ENCODE data around the gene NDFIP1. TPM values are rescaled to one million over a fixed set of nuclear protein-coding genes. Genes with fewer than 3 reads are reported as not detected.

Gene NDFIP1
- total and polyA plus RNA-seq, 2 donors (not counting 1 experiment from before 2014, with no cell fraction given): 55.8 to 67.4 TPM

GRCh38 chr5:142159354-142159753 lies 50.8 kb downstream of the NDFIP1 start:
- TF ChIP-seq CTCF (conservative IDR thresholded peaks at IDR 0.05 in 1 of 2, IDR thresholded peaks at IDR 0.05 in 1 of 2; ENCODE audit: low read depth in 1 of 2, low read length in 2 of 2) (no peak), EZH2 (IDR thresholded peaks at IDR 0.05; ENCODE audit: low read length, missing control alignments) (no peak)
- DNase-seq (ENCODE audit: low read depth in 2 of 2): no peak

GRCh38 chr5:142164315-142164714 lies 55.7 kb downstream of the NDFIP1 start:
- H3K4me3 ChIP-seq (replicated peaks in 1 of 4; ENCODE audit: control extremely low read depth in 1 of 4, insufficient read depth in 1 of 4, low read depth in 3 of 4, low read length in 4 of 4): no peak overlapping the region
- no peaks in the 10 kb centered on the region for H4K20me1 ChIP-seq (ENCODE audit: control insufficient read depth, extremely low read depth, insufficient read depth, low read length)
- no peaks in the 10 kb centered on the region for H3K79me2 ChIP-seq (ENCODE audit: control insufficient read depth, insufficient read depth, low read length)
- no peak for TF ChIP-seq CTCF (conservative IDR thresholded peaks at IDR 0.05 in 1 of 2, IDR thresholded peaks at IDR 0.05 in 1 of 2; ENCODE audit: low read depth in 1 of 2, low read length in 2 of 2)
- no peak for TF ChIP-seq EZH2 (IDR thresholded peaks at IDR 0.05; ENCODE audit: low read length, missing control alignments)
- no peaks in the 10 kb centered on the region for H3K27me3 ChIP-seq (ENCODE audit: control insufficient read depth, insufficient read depth, low read length)
- H3K36me3 ChIP-seq (ENCODE audit: control insufficient read depth, insufficient read depth, low read length): no peaks in the 10 kb centered on the region
- no peak for DNase-seq (ENCODE audit: low read depth in 2 of 2)
- H3K9me3 ChIP-seq (ENCODE audit: control insufficient read depth, insufficient read depth, low read depth, low read length): no peaks in the 10 kb centered on the region
- H3K4me1 ChIP-seq (ENCODE audit: control insufficient read depth, extremely low read depth, insufficient read depth, low read length): no peaks in the 10 kb centered on the region
- no peak overlapping the region for H3K27ac ChIP-seq (ENCODE audit: insufficient read depth, low read length)
- H3K9ac ChIP-seq (ENCODE audit: insufficient read depth, low read length): no peak overlapping the region
- H3K4me2 ChIP-seq (ENCODE audit: extremely low read depth, insufficient read depth, low read length): no peak overlapping the region
- H2AFZ ChIP-seq (ENCODE audit: low read length): no peak overlapping the region

More at GRCh38 chr5:142159354-142159753, 50.8 kb downstream of the NDFIP1 start:
- no peak overlapping the region for H3K4me2 ChIP-seq (ENCODE audit: extremely low read depth, insufficient read depth, low read length)
- H3K27ac ChIP-seq (ENCODE audit: insufficient read depth, low read length): no peak overlapping the region
- H2AFZ ChIP-seq (ENCODE audit: low read length): no peak overlapping the region
- no peaks in the 10 kb centered on the region for H3K27me3 ChIP-seq (ENCODE audit: control insufficient read depth, insufficient read depth, low read length)
- H3K9me3 ChIP-seq (ENCODE audit: control insufficient read depth, insufficient read depth, low read depth, low read length): no peaks in the 10 kb centered on the region
- H3K9ac ChIP-seq (ENCODE audit: insufficient read depth, low read length): no peak overlapping the region
- no peaks in the 10 kb centered on the region for H3K4me1 ChIP-seq (ENCODE audit: control insufficient read depth, extremely low read depth, insufficient read depth, low read length)
- no peaks in the 10 kb centered on the region for H3K79me2 ChIP-seq (ENCODE audit: control insufficient read depth, insufficient read depth, low read length)
- no peak overlapping the region for H3K4me3 ChIP-seq (replicated peaks in 1 of 4; ENCODE audit: control extremely low read depth in 1 of 4, insufficient read depth in 1 of 4, low read depth in 3 of 4, low read length in 4 of 4)
- H3K36me3 ChIP-seq (ENCODE audit: control insufficient read depth, insufficient read depth, low read length): no peaks in the 10 kb centered on the region
- H4K20me1 ChIP-seq (ENCODE audit: control insufficient read depth, extremely low read depth, insufficient read depth, low read length): no peaks in the 10 kb centered on the region

GRCh38 chr5:142166754-142167153 lies 58.2 kb downstream of the NDFIP1 start:
- Histone ChIP-seq H3K9me3 (ENCODE audit: control insufficient read depth, insufficient read depth, low read depth, low read length) (no peaks in the 10 kb centered on the region), H3K4me2 (ENCODE audit: extremely low read depth, insufficient read depth, low read length) (no peak overlapping the region), H3K27ac (ENCODE audit: insufficient read depth, low read length) (no peak overlapping the region), H3K36me3 (ENCODE audit: control insufficient read depth, insufficient read depth, low read length) (no peaks in the 10 kb centered on the region), H2AFZ (ENCODE audit: low read length) (no peak overlapping the region), H3K79me2 (ENCODE audit: control insufficient read depth, insufficient read depth, low read length) (no peaks in the 10 kb centered on the region), H4K20me1 (ENCODE audit: control insufficient read depth, extremely low read depth, insufficient read depth, low read length) (no peaks in the 10 kb centered on the region), H3K4me3 (replicated peaks in 1 of 4; ENCODE audit: control extremely low read depth in 1 of 4, insufficient read depth in 1 of 4, low read depth in 3 of 4, low read length in 4 of 4) (no peak overlapping the region), H3K4me1 (ENCODE audit: control insufficient read depth, extremely low read depth, insufficient read depth, low read length) (no peaks in the 10 kb centered on the region), H3K9ac (ENCODE audit: insufficient read depth, low read length) (no peak overlapping the region), H3K27me3 (ENCODE audit: control insufficient read depth, insufficient read depth, low read length) (no peaks in the 10 kb centered on the region)
- TF ChIP-seq CTCF (conservative IDR thresholded peaks at IDR 0.05 in 1 of 2, IDR thresholded peaks at IDR 0.05 in 1 of 2; ENCODE audit: low read depth in 1 of 2, low read length in 2 of 2) (no peak), EZH2 (IDR thresholded peaks at IDR 0.05; ENCODE audit: low read length, missing control alignments) (no peak)
- no peak for DNase-seq (ENCODE audit: low read depth in 2 of 2)
